ENCODE measurements around the gene ASIC2.

ASIC2 gene

GRCh38 chr17:33154869-33155455 lies 138.1 kb downstream of the ASIC2 start:
- DNase-seq (ENCODE audit: low read depth in 2 of 2) = no peak

DNA sequence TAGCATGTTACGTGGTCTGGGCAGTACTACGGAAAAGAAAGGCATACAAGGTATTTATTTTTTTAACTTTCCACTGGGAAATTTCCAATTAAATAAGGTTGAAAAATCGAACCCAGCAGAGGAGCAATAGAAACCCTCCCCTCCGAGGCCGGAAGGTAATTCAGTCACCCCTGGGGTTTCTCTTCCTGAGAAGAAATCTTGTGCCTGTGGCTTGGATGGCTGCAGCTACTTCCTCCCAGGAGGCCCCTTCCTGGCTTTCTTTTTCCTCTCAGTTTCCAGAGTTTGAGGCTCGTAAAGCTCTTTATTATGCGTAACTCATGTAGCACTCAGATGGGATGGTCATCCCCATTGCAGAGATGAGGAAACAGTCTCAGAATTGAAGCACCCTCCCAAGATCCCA lies 140.3 kb downstream of the ASIC2 start:
- no peak for DNase-seq (ENCODE audit: low read depth in 2 of 2)

GRCh38 chr17:33151565-33151964 lies 141.5 kb downstream of the ASIC2 start:
- no peak for DNase-seq (ENCODE audit: low read depth in 2 of 2)

- DNase-seq (ENCODE audit: low read depth in 2 of 2) = no peak
Observed at GRCh38 chr17:33145941-33146340, 147.2 kb downstream of the ASIC2 start.

- no peak for DNase-seq (ENCODE audit: low read depth in 2 of 2)
Observed at GRCh38 chr17:33144837-33145236, 148.3 kb downstream of the ASIC2 start.

GRCh38 chr17:33142705-33143299 lies 150.3 kb downstream of the ASIC2 start:
- no peak for DNase-seq (ENCODE audit: low read depth in 2 of 2)

GRCh38 chr17:33140413-33141099 lies 152.5 kb downstream of the ASIC2 start:
- no peak for DNase-seq (ENCODE audit: low read depth in 2 of 2)

- DNase-seq (ENCODE audit: low read depth in 2 of 2) = no peak
Observed at GRCh38 chr17:33138627-33139026, 154.5 kb downstream of the ASIC2 start.

GRCh38 chr17:33137426-33137825 lies 155.7 kb downstream of the ASIC2 start:
- no peak for DNase-seq (ENCODE audit: low read depth in 2 of 2)

DNA sequence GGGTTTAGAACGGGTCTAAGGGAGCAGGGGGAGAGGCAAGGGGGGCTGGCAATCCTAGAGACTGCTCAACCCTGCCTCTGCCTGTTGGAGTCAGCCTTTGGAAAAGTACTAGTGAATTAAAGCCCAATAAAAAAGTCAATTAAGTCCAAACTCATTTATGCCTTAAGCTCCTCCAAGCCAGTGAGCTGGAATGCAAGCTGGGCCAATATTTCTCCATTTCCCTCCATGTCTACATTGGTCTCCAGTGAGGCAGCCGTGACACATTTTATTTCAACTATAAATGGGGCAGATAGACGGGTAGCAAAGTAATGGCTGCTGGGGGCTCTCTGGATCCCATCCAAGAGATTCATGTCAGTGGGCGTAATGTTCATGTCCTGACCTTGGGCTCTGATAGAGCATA lies 157.4 kb downstream of the ASIC2 start:
- DNase-seq (ENCODE audit: low read depth in 2 of 2) = no peak

GRCh38 chr17:33131620-33132019 lies 161.5 kb downstream of the ASIC2 start:
- DNase-seq (ENCODE audit: low read depth in 2 of 2) = no peak

DNA sequence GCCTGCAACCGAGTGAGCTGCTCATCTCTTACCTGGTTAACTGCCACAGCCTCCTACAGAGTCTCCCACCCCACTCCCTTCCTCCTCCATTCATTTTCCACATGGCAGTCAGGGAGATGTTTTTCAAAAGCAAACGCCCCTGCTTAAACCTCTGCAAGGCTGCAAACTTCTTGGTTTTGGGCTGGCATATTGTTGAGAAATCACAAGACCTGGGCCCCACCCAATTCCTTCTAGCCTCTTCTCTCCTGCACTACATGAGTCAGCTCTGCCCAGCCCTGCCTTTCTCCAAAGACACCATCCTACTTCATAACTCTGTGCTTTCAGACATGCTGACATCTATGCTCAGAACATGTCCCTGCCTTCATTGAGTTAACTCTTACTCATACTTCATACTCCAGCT lies 165.4 kb downstream of the ASIC2 start:
- no peak for DNase-seq (ENCODE audit: low read depth in 2 of 2)

GRCh38 chr17:33126086-33126485 lies 167.0 kb downstream of the ASIC2 start:
- no peak for DNase-seq (ENCODE audit: low read depth in 2 of 2)

DNA sequence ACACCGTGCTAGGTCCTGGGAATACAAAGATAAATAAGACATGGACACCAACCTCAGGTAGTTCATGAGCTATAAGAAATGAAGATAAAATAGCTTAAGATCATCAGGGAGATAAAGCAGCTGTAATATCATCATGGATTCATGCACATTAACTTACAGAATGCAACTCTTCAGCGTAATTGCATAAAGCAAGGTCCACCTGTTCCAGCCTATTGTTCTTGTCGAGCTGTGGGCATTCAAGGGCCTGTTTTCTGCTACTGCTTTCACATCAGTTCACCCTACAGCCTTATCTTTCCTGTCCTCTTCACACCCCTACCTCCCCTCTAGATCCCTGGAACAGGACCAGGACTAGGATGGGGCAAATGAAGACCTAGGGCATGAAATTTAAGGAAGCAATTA lies 167.5 kb downstream of the ASIC2 start:
- DNase-seq (ENCODE audit: low read depth in 2 of 2) = no peak

GRCh38 chr17:33124871-33125551 lies 168.1 kb downstream of the ASIC2 start:
- DNase-seq (ENCODE audit: low read depth in 2 of 2) = no peak

GRCh38 chr17:33124185-33124584 lies 168.9 kb downstream of the ASIC2 start:
- no peak for DNase-seq (ENCODE audit: low read depth in 2 of 2)

GRCh38 chr17:33121756-33122155 lies 171.3 kb downstream of the ASIC2 start:
- DNase-seq (ENCODE audit: low read depth in 2 of 2) = no peak

DNA sequence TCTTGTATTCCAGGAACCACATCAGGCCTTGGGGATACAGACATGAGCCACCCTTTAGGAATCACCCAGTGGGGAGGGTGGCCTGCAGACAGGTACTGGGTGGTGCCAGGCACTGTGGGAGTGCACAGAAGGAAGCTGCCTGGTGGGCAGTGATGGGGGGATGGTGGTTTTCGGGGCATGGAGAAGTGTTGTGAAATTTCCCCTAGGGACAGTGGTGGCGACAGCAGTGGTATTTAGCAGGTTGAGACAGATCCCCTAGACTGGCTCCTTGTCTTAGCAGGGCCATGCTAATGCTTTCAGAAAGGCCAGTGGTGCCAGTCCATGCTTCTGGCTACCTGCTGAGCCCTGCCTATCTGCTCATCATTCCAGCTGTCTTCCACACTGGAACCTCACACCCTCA lies 171.8 kb downstream of the ASIC2 start:
- DNase-seq (ENCODE audit: low read depth in 2 of 2) = no peak

- DNase-seq (ENCODE audit: low read depth in 2 of 2) = no peak
Observed at GRCh38 chr17:33120103-33120502, 173.0 kb downstream of the ASIC2 start.

DNA sequence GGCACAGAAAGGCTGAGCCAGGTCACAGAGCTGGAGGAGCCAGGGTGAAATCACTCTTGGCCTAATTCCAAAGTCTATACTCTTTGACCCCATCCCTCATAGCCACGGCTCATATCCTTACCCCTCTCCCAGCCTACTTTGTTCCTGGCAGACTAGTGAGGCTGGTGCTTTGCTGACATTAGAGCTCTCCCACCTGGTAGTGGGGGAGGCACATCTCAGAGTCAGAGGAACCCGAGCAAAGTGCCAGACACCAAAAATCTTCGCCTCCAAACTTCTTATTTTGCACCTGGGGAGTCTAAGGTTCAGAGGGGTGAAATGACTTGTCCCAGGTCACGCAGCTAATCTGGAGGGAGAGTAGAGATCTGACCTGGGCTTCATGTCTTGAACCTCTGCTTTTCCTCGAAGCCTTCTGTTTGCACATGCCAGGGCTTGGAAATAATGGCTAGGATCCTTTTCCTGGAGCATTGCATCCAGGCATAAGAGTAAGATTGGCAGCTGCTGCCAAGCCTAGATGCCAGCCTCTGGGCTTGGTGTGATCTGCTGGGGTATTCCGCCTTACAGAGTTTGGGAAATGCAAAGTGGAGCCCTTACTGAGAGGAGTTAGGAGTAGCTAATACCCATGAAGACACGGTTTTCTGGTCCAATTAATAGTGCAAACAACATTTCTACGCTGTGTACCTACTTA lies 174.6 kb downstream of the ASIC2 start:
- no peak for DNase-seq (ENCODE audit: low read depth in 2 of 2)

DNA sequence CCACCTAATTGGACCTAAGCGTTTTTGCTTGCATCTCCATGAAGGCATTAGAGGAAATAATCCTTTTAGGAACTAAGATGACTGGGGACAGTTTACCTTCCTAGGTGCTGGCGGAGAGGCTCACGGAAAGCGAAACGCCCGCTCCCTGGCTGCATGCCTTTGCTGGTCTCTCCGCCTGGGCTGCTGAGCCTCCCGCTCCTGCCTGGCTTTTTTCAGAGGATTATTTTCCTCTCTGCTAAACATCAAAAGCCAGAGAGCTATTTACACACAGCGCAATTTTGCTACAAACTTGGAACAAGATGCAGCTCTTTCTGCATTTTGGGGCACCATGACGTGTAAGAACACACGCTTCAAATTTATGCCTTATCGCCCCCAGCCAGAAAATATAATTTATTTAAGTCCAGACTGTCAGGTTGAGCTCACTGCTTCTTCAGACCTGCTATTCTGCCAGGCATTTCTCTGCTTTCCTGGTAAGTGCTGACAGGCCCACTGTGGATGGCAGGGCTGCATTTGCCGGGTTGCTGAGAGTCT lies 177.0 kb downstream of the ASIC2 start:
- no peak for DNase-seq (ENCODE audit: low read depth in 2 of 2)

- no peak for DNase-seq (ENCODE audit: low read depth in 2 of 2)
Observed at GRCh38 chr17:33115366-33115765, 177.7 kb downstream of the ASIC2 start.

Measured in activated CD4-positive, alpha-beta T cell treated with anti-CD3 and anti-CD28 coated beads for 24 hours (primary cell).